Liver (tissue), 9 donors: ENCODE measurements around the gene ATP2B2. TPM values are rescaled to one million over a fixed set of nuclear protein-coding genes. Genes with fewer than 3 reads are reported as not detected.

Experiments used
- DNase-seq: peaks from one replicate; pipeline ENCODE4 v3.0.0-alpha.2; 2017; ENCODE audit warnings: low spot score
- H3K27ac ChIP-seq, 2 donors: one replicate each; pipeline ENCODE4 v1.7.0; 2013; ENCODE audit warnings: inconsistent platforms in 2 of 2, low read length in 2 of 2, control low read depth in 1 of 2, low read depth in 1 of 2, mild to moderate bottlenecking in 1 of 2
- H3K27me3 ChIP-seq, 4 donors: one replicate each; pipeline versions ENCODE4 v1.6.1 to v1.7.0; 2013; ENCODE audit warnings: low read length in 3 of 4, inconsistent platforms in 1 of 4, mild to moderate bottlenecking in 1 of 4, moderate library complexity in 1 of 4; ENCODE audit not compliant: control insufficient read depth in 4 of 4, insufficient read depth in 4 of 4
- H3K36me3 ChIP-seq, 4 donors: one replicate each; pipeline versions ENCODE4 v1.6.1 to v1.7.0; 2013; ENCODE audit warnings: low read length in 3 of 4, mild to moderate bottlenecking in 3 of 4, low read depth in 1 of 4, moderate library complexity in 1 of 4; ENCODE audit not compliant: control insufficient read depth in 4 of 4, insufficient read depth in 3 of 4
- H3K4me1 ChIP-seq, 4 donors: one replicate each; pipeline versions ENCODE4 v1.6.1 to v1.7.0; 2013; ENCODE audit warnings: low read length in 3 of 4, mild to moderate bottlenecking in 3 of 4, moderate library complexity in 1 of 4; ENCODE audit not compliant: control insufficient read depth in 4 of 4, insufficient read depth in 4 of 4
- H3K4me3 ChIP-seq, 3 donors: one replicate each; pipeline versions ENCODE4 v1.6.1 to v1.7.0; 2013; ENCODE audit warnings: low read length in 3 of 3, control low read depth in 1 of 3, low read depth in 1 of 3, mild to moderate bottlenecking in 1 of 3
- H3K9ac ChIP-seq, 2 donors: one replicate each; pipeline ENCODE4 v1.7.0; 2013; ENCODE audit warnings: low read length in 2 of 2, mild to moderate bottlenecking in 2 of 2, moderate library complexity in 2 of 2, control low read depth in 1 of 2, low read depth in 1 of 2
- H3K9me3 ChIP-seq, 4 donors: one replicate each; pipeline versions ENCODE4 v1.6.1 to v1.7.0; 2013; ENCODE audit warnings: low read length in 3 of 4; ENCODE audit not compliant: control insufficient read depth in 4 of 4
- ATF3 ChIP-seq: IDR thresholded peaks from 2 replicates; pipeline ENCODE4 v1.6.1; 2016; ENCODE audit warnings: antibody characterized with exemption
- CTCF ChIP-seq: fragments of 150-350 bp; IDR thresholded peaks from 2 replicates; pipeline ENCODE4 v1.5.1; 2017; ENCODE audit warnings: improper control_type of control experiment, low read depth, low read length; ENCODE audit not compliant: missing input control
- EGR1 ChIP-seq, 2 donors: IDR thresholded peaks; 2 replicates each; pipeline ENCODE4 v1.6.1; 2016 to 2018; ENCODE audit warnings: antibody characterized with exemption in 2 of 2, low read depth in 2 of 2
- FOXA1 ChIP-seq: IDR thresholded peaks from 2 replicates; pipeline ENCODE4 v1.6.1; 2016; ENCODE audit warnings: antibody characterized with exemption
- FOXA2 ChIP-seq: IDR thresholded peaks from 2 replicates; pipeline ENCODE4 v1.6.1; 2016; ENCODE audit warnings: antibody characterized with exemption
- GABPA ChIP-seq, 2 donors: IDR thresholded peaks in 1 of 2; conservative IDR thresholded peaks in 1 of 2; 2 replicates each; pipeline ENCODE4 v1.6.1; 2016; ENCODE audit warnings: antibody characterized with exemption in 2 of 2, mild to moderate bottlenecking in 1 of 2, moderate library complexity in 1 of 2
- HNF4A ChIP-seq, 2 donors: conservative IDR thresholded peaks; 2 replicates each; pipeline ENCODE4 v1.6.1; 2016; ENCODE audit warnings: antibody characterized with exemption in 2 of 2, mild to moderate bottlenecking in 2 of 2
- HNF4G ChIP-seq: IDR thresholded peaks from 2 replicates; pipeline ENCODE4 v1.6.1; 2016; ENCODE audit warnings: antibody characterized with exemption
- NR2F2 ChIP-seq: IDR thresholded peaks from 2 replicates; pipeline ENCODE4 v1.6.1; 2016; ENCODE audit warnings: antibody characterized with exemption
- RAD21 ChIP-seq, 2 donors: IDR thresholded peaks; 2 replicates each; pipeline ENCODE4 v1.6.1; 2016; ENCODE audit warnings: antibody characterized with exemption in 2 of 2, mild to moderate bottlenecking in 2 of 2
- RXRA ChIP-seq, 2 donors: IDR thresholded peaks; 2 replicates each; pipeline ENCODE4 v1.6.1; 2017 to 2018; ENCODE audit warnings: antibody characterized with exemption in 2 of 2, mild to moderate bottlenecking in 1 of 2
- SP1 ChIP-seq: IDR thresholded peaks from 2 replicates; pipeline ENCODE4 v1.6.1; 2018; ENCODE audit warnings: antibody characterized with exemption, mild to moderate bottlenecking
- YY1 ChIP-seq: IDR thresholded peaks from 2 replicates; pipeline ENCODE4 v1.6.1; 2016; ENCODE audit warnings: antibody characterized with exemption, mild to moderate bottlenecking
- WGBS: extraction: QIAGEN DNeasy Blood & Tissue Kit; methylation state at CpG from one replicate; pipeline ENCODE4 v1.1.7; 2013; 5-methylcytosine and 5-hydroxymethylcytosine counted together
- polyA plus RNA-seq, 2 donors: library from polyadenylated mRNA; stranded (reverse) in 1 of 2; unstranded in 1 of 2; fragments of 200-250 nt in 1 of 2; fragments of >200 nt in 1 of 2; fragmentation: Nextera tagmentation in 1 of 2; extraction: Ambion mirVana in 1 of 2; gene quantifications; one replicate each; pipeline versions ENCODE4 v1.2.1 to v1.2.3, GENCODE V29; 2013 to 2015
- total RNA-seq, 2 donors: library from RNA; depleted of rRNA; stranded (reverse); fragments of >200 nt; gene quantifications; one replicate each; pipeline ENCODE4 v1.2.3, GENCODE V29; 2014
- donor health status: healthy.
- donor health status: healthy.
- donor health status: healthy.
- donor health status: healthy.
- donor health status: healthy.

The ATP2B2 gene
- total and polyA plus RNA-seq, 4 donors: 10.4 to 27.8 (median 20.7) TPM

- H3K27ac ChIP-seq: no peak overlapping the region
- no peaks in the 10 kb centered on the region for H3K27me3 ChIP-seq
- peaks cover 0 to 10% (median 5%) of the 10 kb centered on the region in 4 donors for H3K36me3 ChIP-seq
- no peaks in the 10 kb centered on the region for H3K9me3 ChIP-seq
- no peaks in the 10 kb centered on the region for H3K4me1 ChIP-seq
- 90% methylated on average over 14 of the region's 14 CpGs for WGBS
- DNase-seq: no peak
- H3K4me3 ChIP-seq: no peak overlapping the region
- H3K9ac ChIP-seq: no peak overlapping the region
- TF ChIP-seq HNF4A (conservative IDR thresholded peaks at IDR 0.05): no peak
- no peak for TF ChIP-seq CTCF
- TF ChIP-seq RXRA (IDR thresholded peaks at IDR 0.05): no peak
- TF ChIP-seq FOXA2: no peak
- TF ChIP-seq EGR1 (IDR thresholded peaks at IDR 0.05; ENCODE audit: low read depth in 2 of 2): no peak
- no peak for TF ChIP-seq RAD21 (IDR thresholded peaks at IDR 0.05)
- TF ChIP-seq GABPA (IDR thresholded peaks at IDR 0.05 in 1 of 2, conservative IDR thresholded peaks at IDR 0.05 in 1 of 2): no peak
- no peak for TF ChIP-seq ATF3
Observed at GRCh38 chr3:10423171-10423882, 82.1 kb downstream of the ATP2B2 start.

GRCh38 chr3:10421996-10422395 is 83.4 kb downstream of the ATP2B2 start:
- Histone ChIP-seq H3K9me3 (no peaks in the 10 kb centered on the region), H3K4me3 (no peak overlapping the region), H3K36me3 (peaks cover 0 to 10% (median 5%) of the 10 kb centered on the region in 4 donors), H3K4me1 (no peaks in the 10 kb centered on the region), H3K9ac (no peak overlapping the region), H3K27me3 (no peaks in the 10 kb centered on the region), H3K27ac (no peak overlapping the region)
- 85% methylated on average over 5 of the region's 5 CpGs for WGBS
- no peak for DNase-seq
- TF ChIP-seq RAD21 (IDR thresholded peaks at IDR 0.05) (no peak), GABPA (IDR thresholded peaks at IDR 0.05 in 1 of 2, conservative IDR thresholded peaks at IDR 0.05 in 1 of 2) (no peak), RXRA (IDR thresholded peaks at IDR 0.05) (no peak), FOXA1 (no peak), NR2F2 (no peak), SP1 (no peak), HNF4G (no peak), ATF3 (no peak), YY1 (no peak)

- Histone ChIP-seq H3K27me3 (no peaks in the 10 kb centered on the region), H3K9ac (no peak overlapping the region), H3K36me3 (peaks cover 0 to 9% (median 5%) of the 10 kb centered on the region in 4 donors), H3K4me1 (no peaks in the 10 kb centered on the region), H3K4me3 (no peak overlapping the region), H3K9me3 (no peaks in the 10 kb centered on the region), H3K27ac (no peak overlapping the region)
- 91% methylated on average over 6 of the region's 6 CpGs for WGBS
- DNase-seq: no peak
- no peak for TF ChIP-seq NR2F2
Observed at GRCh38 chr3:10420745-10421475, 84.5 kb downstream of the ATP2B2 start.
